ENCODE data around the gene MYLK4.

The MYLK4 gene

GRCh38 chr6:2656460-2657079 is 94.2 kb downstream of the MYLK4 start:
- no peak overlapping the region for H3K27ac ChIP-seq
- TF ChIP-seq, protein P1, sequence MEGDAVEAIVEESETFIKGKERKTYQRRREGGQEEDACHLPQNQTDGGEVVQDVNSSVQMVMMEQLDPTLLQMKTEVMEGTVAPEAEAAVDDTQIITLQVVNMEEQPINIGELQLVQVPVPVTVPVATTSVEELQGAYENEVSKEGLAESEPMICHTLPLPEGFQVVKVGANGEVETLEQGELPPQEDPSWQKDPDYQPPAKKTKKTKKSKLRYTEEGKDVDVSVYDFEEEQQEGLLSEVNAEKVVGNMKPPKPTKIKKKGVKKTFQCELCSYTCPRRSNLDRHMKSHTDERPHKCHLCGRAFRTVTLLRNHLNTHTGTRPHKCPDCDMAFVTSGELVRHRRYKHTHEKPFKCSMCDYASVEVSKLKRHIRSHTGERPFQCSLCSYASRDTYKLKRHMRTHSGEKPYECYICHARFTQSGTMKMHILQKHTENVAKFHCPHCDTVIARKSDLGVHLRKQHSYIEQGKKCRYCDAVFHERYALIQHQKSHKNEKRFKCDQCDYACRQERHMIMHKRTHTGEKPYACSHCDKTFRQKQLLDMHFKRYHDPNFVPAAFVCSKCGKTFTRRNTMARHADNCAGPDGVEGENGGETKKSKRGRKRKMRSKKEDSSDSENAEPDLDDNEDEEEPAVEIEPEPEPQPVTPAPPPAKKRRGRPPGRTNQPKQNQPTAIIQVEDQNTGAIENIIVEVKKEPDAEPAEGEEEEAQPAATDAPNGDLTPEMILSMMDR (conservative IDR thresholded peaks at IDR 0.05) = no peak

DNA sequence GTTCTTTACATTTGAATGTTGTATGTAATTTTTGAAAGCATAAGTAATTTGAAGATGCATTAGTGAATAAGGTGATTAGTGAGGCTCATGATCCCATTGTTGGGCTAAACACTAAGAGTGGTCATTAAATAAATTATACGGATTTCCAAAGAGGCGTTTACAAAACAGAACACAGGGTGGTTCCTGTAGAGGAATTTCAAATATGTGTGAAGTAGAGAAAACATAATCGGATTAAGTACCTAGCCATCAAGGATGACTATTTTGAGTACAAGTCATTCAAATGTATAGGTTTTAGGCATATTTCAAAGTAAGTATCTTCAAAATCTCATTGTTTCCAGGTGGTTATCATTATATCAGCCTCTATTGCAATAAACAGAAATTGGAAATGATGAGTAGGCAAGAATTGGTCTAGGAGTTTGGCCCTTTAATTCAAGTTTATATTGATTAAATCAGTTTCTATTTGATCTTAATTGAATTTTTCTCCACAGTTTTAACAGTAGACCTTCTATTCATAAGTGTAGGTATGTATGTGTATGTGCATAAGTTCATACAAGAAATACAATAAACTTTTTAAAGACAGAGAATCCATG is 94.8 kb downstream of the MYLK4 start:
- H3K27ac ChIP-seq = no peak overlapping the region
- TF ChIP-seq, protein P1 (conservative IDR thresholded peaks at IDR 0.05) = no peak

GRCh38 chr6:2653369-2654032 is 97.2 kb downstream of the MYLK4 start:
- no peak overlapping the region for H3K27ac ChIP-seq
- TF ChIP-seq, protein P1 (conservative IDR thresholded peaks at IDR 0.05) = no peak

DNA sequence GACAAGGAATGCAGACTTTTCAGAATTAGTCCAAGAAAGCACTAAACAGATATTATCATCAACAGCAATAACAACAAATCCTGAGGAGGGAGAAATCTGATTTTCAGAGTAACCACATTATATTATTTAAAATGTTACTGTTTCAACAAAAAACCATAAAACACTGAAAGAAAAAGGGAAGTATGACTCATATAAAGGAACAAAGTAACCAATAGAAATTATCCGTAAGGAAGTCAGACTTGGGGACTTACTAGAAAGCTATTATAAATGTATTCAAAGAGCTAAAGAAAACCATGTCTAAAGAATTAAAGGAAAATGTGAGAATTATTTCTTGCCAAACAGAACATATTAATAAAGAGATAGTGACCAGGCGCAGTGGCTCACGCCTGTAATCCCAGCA is 98.1 kb downstream of the MYLK4 start:
- TF ChIP-seq, protein P1 (conservative IDR thresholded peaks at IDR 0.05) = no peak
- H3K27ac ChIP-seq = no peak overlapping the region

GRCh38 chr6:2651961-2652360 is 98.8 kb downstream of the MYLK4 start:
- TF ChIP-seq, protein P1 (conservative IDR thresholded peaks at IDR 0.05) = no peak
- H3K27ac ChIP-seq = no peak overlapping the region

GRCh38 chr6:2651536-2651935 is 99.2 kb downstream of the MYLK4 start:
- H3K27ac ChIP-seq = no peak overlapping the region
- TF ChIP-seq, protein P1 (conservative IDR thresholded peaks at IDR 0.05) = no peak

GRCh38 chr6:2646346-2646745 is 104.4 kb downstream of the MYLK4 start:
- H3K27ac ChIP-seq = no peak overlapping the region
- TF ChIP-seq, protein P1 (conservative IDR thresholded peaks at IDR 0.05) = no peak
